ENCODE results near the gene TMEM88. TPM values are rescaled to one million over a fixed set of nuclear protein-coding genes. Genes with fewer than 3 reads are reported as not detected.

The TMEM88 gene
- total and polyA plus RNA-seq, 8 donors, result 2.1 to 28.5 (median 2.9) TPM

Other genes with a start within 250 kb of the TMEM88 start
- gene FXR2, start 240.2 kb upstream of the TMEM88 start, total RNA-seq, result 10 to 100 TPM in 4 of 6 donors, 1 to 10 TPM in 2; 7.8 to 16.6 (median 12.3) TPM
- gene FXR2, start 240.2 kb upstream of the TMEM88 start, polyA plus RNA-seq, result 10 to 100 TPM; 19.8 to 25.6 TPM
- gene SAT2, start 227.2 kb upstream of the TMEM88 start, total RNA-seq, result 10 to 100 TPM; 43.8 to 82.8 (median 66.6) TPM
- gene SAT2, start 227.2 kb upstream of the TMEM88 start, polyA plus RNA-seq, result 100 to 1,000 TPM; 250 to 348 TPM
- gene SHBG, start 224.9 kb upstream of the TMEM88 start, total RNA-seq, result under 1 TPM in 3 of 6 donors, not detected in 3; 0.16 to 0.72 (median 0.17) TPM
- under 1 TPM; 0.23 to 0.82 TPM for gene SHBG, start 224.9 kb upstream of the TMEM88 start, polyA plus RNA-seq
- gene ATP1B2, start 204.1 kb upstream of the TMEM88 start, total RNA-seq, result 1 to 10 TPM in 5 of 6 donors, under 1 TPM in 1; 0.79 to 1.9 (median 1.2) TPM
- gene ATP1B2, start 204.1 kb upstream of the TMEM88 start, polyA plus RNA-seq, result 1 to 10 TPM; 1.3 to 6.7 TPM
- gene TP53, start 167.6 kb upstream of the TMEM88 start, total RNA-seq, result 10 to 100 TPM; 14.6 to 35.9 (median 28.5) TPM
- gene TP53, start 167.6 kb upstream of the TMEM88 start, polyA plus RNA-seq, result 10 to 100 TPM in 1 of 2 donors, 1 to 10 TPM in 1; 8.3 to 10.8 TPM
- gene WRAP53, start 166.6 kb upstream of the TMEM88 start, total RNA-seq, result 1 to 10 TPM; 2.0 to 5.0 (median 3.8) TPM
- gene WRAP53, start 166.6 kb upstream of the TMEM88 start, polyA plus RNA-seq, result 10 to 100 TPM in 1 of 2 donors, 1 to 10 TPM in 1; 9.1 to 13.5 TPM
- gene EFNB3, start 149.9 kb upstream of the TMEM88 start, total RNA-seq, result 1 to 10 TPM in 3 of 6 donors, under 1 TPM in 3; 0.37 to 1.3 (median 0.85) TPM
- gene EFNB3, start 149.9 kb upstream of the TMEM88 start, polyA plus RNA-seq, result 1 to 10 TPM in 1 of 2 donors, under 1 TPM in 1; 0.84 to 5.4 TPM
- under 1 TPM; 0.09 to 0.52 (median 0.19) TPM for gene DNAH2, start 137.3 kb upstream of the TMEM88 start, total RNA-seq
- gene DNAH2, start 137.3 kb upstream of the TMEM88 start, polyA plus RNA-seq, result under 1 TPM; 0.38 TPM
- 10 to 100 TPM; 14.9 to 23.7 (median 17.3) TPM for gene KDM6B, start 20.8 kb upstream of the TMEM88 start, total RNA-seq
- gene KDM6B, start 20.8 kb upstream of the TMEM88 start, polyA plus RNA-seq, result 10 to 100 TPM in 1 of 2 donors, 1 to 10 TPM in 1; 8.9 to 15.3 TPM
- 10 to 100 TPM; 20.1 to 29.6 (median 26.6) TPM for gene NAA38, start 2.5 kb downstream of the TMEM88 start, total RNA-seq
- gene NAA38, start 2.5 kb downstream of the TMEM88 start, polyA plus RNA-seq, result 10 to 100 TPM; 75.7 to 87.2 TPM
- 10 to 100 TPM in 1 of 6 donors, 1 to 10 TPM in 5; 5.0 to 10.5 (median 8.4) TPM for gene CYB5D1, start 2.9 kb downstream of the TMEM88 start, total RNA-seq
- gene CYB5D1, start 2.9 kb downstream of the TMEM88 start, polyA plus RNA-seq, result 1 to 10 TPM; 4.9 to 8.5 TPM
- 100 to 1,000 TPM in 1 of 6 donors, 10 to 100 TPM in 5; 35.9 to 101 (median 43.1) TPM for gene CHD3, start 33.7 kb downstream of the TMEM88 start, total RNA-seq
- 100 to 1,000 TPM; 117 to 143 TPM for gene CHD3, start 33.7 kb downstream of the TMEM88 start, polyA plus RNA-seq
- gene RNF227, start 61.2 kb downstream of the TMEM88 start, total RNA-seq, result 1 to 10 TPM; 1.2 to 2.8 (median 2.0) TPM
- 1 to 10 TPM; 1.6 to 3.0 TPM for gene RNF227, start 61.2 kb downstream of the TMEM88 start, polyA plus RNA-seq
- gene KCNAB3, start 74.8 kb downstream of the TMEM88 start, total RNA-seq, result 1 to 10 TPM in 3 of 6 donors, under 1 TPM in 3; 0.51 to 1.6 (median 0.98) TPM
- 1 to 10 TPM; 4.7 to 8.1 TPM for gene KCNAB3, start 74.8 kb downstream of the TMEM88 start, polyA plus RNA-seq
- gene TRAPPC1, start 76.9 kb downstream of the TMEM88 start, total RNA-seq, result 10 to 100 TPM; 27.3 to 67.1 (median 39.2) TPM
- 10 to 100 TPM; 56.0 to 66.0 TPM for gene TRAPPC1, start 76.9 kb downstream of the TMEM88 start, polyA plus RNA-seq
- gene CNTROB, start 77.1 kb downstream of the TMEM88 start, total RNA-seq, result 10 to 100 TPM in 2 of 6 donors, 1 to 10 TPM in 4; 5.8 to 17.9 (median 8.5) TPM
- gene CNTROB, start 77.1 kb downstream of the TMEM88 start, polyA plus RNA-seq, result 10 to 100 TPM; 30.8 to 46.1 TPM
- under 1 TPM in 4 of 6 donors, not detected in 2; 0.22 to 0.47 (median 0.28) TPM for gene GUCY2D, start 147.5 kb downstream of the TMEM88 start, total RNA-seq
- under 1 TPM; 0.02 to 0.04 TPM for gene GUCY2D, start 147.5 kb downstream of the TMEM88 start, polyA plus RNA-seq
- 1 to 10 TPM in 1 of 6 donors, under 1 TPM in 4, not detected in 1; 0.09 to 4.7 (median 0.37) TPM for gene ALOX15B, start 184.0 kb downstream of the TMEM88 start, total RNA-seq
- gene ALOX15B, start 184.0 kb downstream of the TMEM88 start, polyA plus RNA-seq, result under 1 TPM; 0.05 to 0.19 TPM
- gene ALOX12B, start 232.7 kb downstream of the TMEM88 start, total RNA-seq, result under 1 TPM in 1 of 6 donors, not detected in 5; 0.31 TPM
- gene ALOX12B, start 232.7 kb downstream of the TMEM88 start, polyA plus RNA-seq, result under 1 TPM in 1 of 2 donors, not detected in 1; 0.16 TPM